GM19324 (cell line): ENCODE measurements around the gene ITFG1.
"Not testable (repeated sequence)": the region's sequence is repeated elsewhere in the genome, so short reads cannot be mapped to it uniquely, and the experiment has no call there.

Experiments
- ATAC-seq: cut with Tn5 transposase; IDR thresholded peaks from one replicate; pipeline ENCODE4 v1.9.1; 2021; ENCODE audit warnings: mild to moderate bottlenecking, moderate library complexity; ENCODE audit not compliant: unreplicated experiment, low FRiP score

Gene ITFG1

GRCh38 chr16:47349029-47349428 lies 111.8 kb downstream of the ITFG1 start:
- not testable (repeated sequence) for ATAC-seq

GRCh38 chr16:47347021-47347696 lies 113.7 kb downstream of the ITFG1 start:
- ATAC-seq, result not testable (repeated sequence)

GRCh38 chr16:47342055-47342454 lies 118.8 kb downstream of the ITFG1 start:
- ATAC-seq, result no peak

- ATAC-seq, result not testable (repeated sequence)
These were observed 130.3 kb downstream of the ITFG1 start for GRCh38 chr16:47330562-47330961.

- not testable (repeated sequence) for ATAC-seq
These were observed 136.6 kb downstream of the ITFG1 start for GRCh38 chr16:47324309-47324708.

GRCh38 chr16:47323241-47323640 lies 137.6 kb downstream of the ITFG1 start:
- no peak for ATAC-seq

GRCh38 chr16:47320546-47321310 lies 140.1 kb downstream of the ITFG1 start:
- no peak for ATAC-seq

- ATAC-seq, result no peak
These were observed 143.2 kb downstream of the ITFG1 start for GRCh38 chr16:47317465-47318240.

- ATAC-seq, result no peak
These were observed 144.3 kb downstream of the ITFG1 start for GRCh38 chr16:47316442-47317015.

GRCh38 chr16:47311738-47312505 lies 148.9 kb downstream of the ITFG1 start:
- no peak for ATAC-seq

- ATAC-seq, result no peak
These were observed 150.1 kb downstream of the ITFG1 start for GRCh38 chr16:47310792-47311211.

- ATAC-seq, result no peak
These were observed 151.1 kb downstream of the ITFG1 start for GRCh38 chr16:47309581-47310312.

GRCh38 chr16:47308601-47309000 lies 152.3 kb downstream of the ITFG1 start:
- no peak for ATAC-seq

GRCh38 chr16:47304563-47304962 lies 156.3 kb downstream of the ITFG1 start:
- ATAC-seq, result no peak

- ATAC-seq, result no peak
These were observed 161.3 kb downstream of the ITFG1 start for GRCh38 chr16:47299587-47299986.

GRCh38 chr16:47284999-47285398 lies 175.9 kb downstream of the ITFG1 start:
- ATAC-seq, result no peak

GRCh38 chr16:47278306-47278970 lies 182.4 kb downstream of the ITFG1 start:
- no peak for ATAC-seq

GRCh38 chr16:47276522-47276921 lies 184.3 kb downstream of the ITFG1 start:
- ATAC-seq, result no peak

- ATAC-seq, result no peak
These were observed 197.9 kb downstream of the ITFG1 start for GRCh38 chr16:47262938-47263337.
